GM12891 (cell line): ENCODE measurements around the gene MMEL1.

Source experiments
- PAX5 ChIP-seq: IDR thresholded peaks from 2 replicates; pipeline ENCODE4 v1.6.1; 2011; ENCODE audit warnings: low read length, moderate library complexity, mild to moderate bottlenecking; ENCODE audit not compliant: insufficient read depth, severe bottlenecking
- POLR2A ChIP-seq: IDR thresholded peaks from 2 replicates; pipeline ENCODE4 v1.6.1; 2011; ENCODE audit warnings: low read depth, low read length, control low read depth
- TAF1 ChIP-seq: IDR thresholded peaks from 2 replicates; pipeline ENCODE4 v1.6.1; 2011; ENCODE audit warnings: low read depth, low read length, control low read depth

- TF ChIP-seq POLR2A (no peak), PAX5 (no peak), TAF1 (no peak)
Measured at GRCh38 chr1:2595261-2595811, 37.5 kb downstream of the MMEL1 start.
